Measurements from ENCODE around the gene GAS2. TPM values are rescaled to one million over a fixed set of nuclear protein-coding genes. Genes with fewer than 3 reads are reported as not detected.

The GAS2 gene
- total and polyA plus RNA-seq, 2 donors (not counting 1 experiment from before 2014, with no cell fraction given) = 0.27 to 1.2 TPM

- no peak overlapping the region for H3K4me2 ChIP-seq (ENCODE audit: extremely low read depth, insufficient read depth, low read length)
- no peaks in the 10 kb centered on the region for H3K4me1 ChIP-seq (ENCODE audit: control insufficient read depth, extremely low read depth, insufficient read depth, low read length)
- TF ChIP-seq EZH2 (IDR thresholded peaks at IDR 0.05; ENCODE audit: low read length, missing control alignments) = no peak
- no peak for TF ChIP-seq CTCF (conservative IDR thresholded peaks at IDR 0.05 in 1 of 2, IDR thresholded peaks at IDR 0.05 in 1 of 2; ENCODE audit: low read depth in 1 of 2, low read length in 2 of 2)
- no peak overlapping the region for H3K27ac ChIP-seq (ENCODE audit: insufficient read depth, low read length)
- peaks cover 4% of the 10 kb centered on the region for H3K79me2 ChIP-seq (ENCODE audit: control insufficient read depth, insufficient read depth, low read length)
- DNase-seq (ENCODE audit: low read depth in 2 of 2) = no peak
- no peak overlapping the region for H3K4me3 ChIP-seq (replicated peaks in 1 of 4; ENCODE audit: control extremely low read depth in 1 of 4, insufficient read depth in 1 of 4, low read depth in 3 of 4, low read length in 4 of 4)
- no peak overlapping the region for H2AFZ ChIP-seq (ENCODE audit: low read length)
- no peak overlapping the region for H3K9ac ChIP-seq (ENCODE audit: insufficient read depth, low read length)
- H3K27me3 ChIP-seq (ENCODE audit: control insufficient read depth, insufficient read depth, low read length) = no peaks in the 10 kb centered on the region
- H3K36me3 ChIP-seq (ENCODE audit: control insufficient read depth, insufficient read depth, low read length) = no peaks in the 10 kb centered on the region
- no peaks in the 10 kb centered on the region for H4K20me1 ChIP-seq (ENCODE audit: control insufficient read depth, extremely low read depth, insufficient read depth, low read length)
- no peaks in the 10 kb centered on the region for H3K9me3 ChIP-seq (ENCODE audit: control insufficient read depth, insufficient read depth, low read depth, low read length)
Measured at GRCh38 chr11:22832315-22833015, 166.1 kb downstream of the GAS2 start.

GRCh38 chr11:22846726-22847125 is 180.3 kb downstream of the GAS2 start:
- no peak overlapping the region for H3K4me3 ChIP-seq (replicated peaks in 1 of 4; ENCODE audit: control extremely low read depth in 1 of 4, insufficient read depth in 1 of 4, low read depth in 3 of 4, low read length in 4 of 4)

GRCh38 chr11:22851477-22851876 is 185.1 kb downstream of the GAS2 start:
- H4K20me1 ChIP-seq (ENCODE audit: control insufficient read depth, extremely low read depth, insufficient read depth, low read length) = no peaks in the 10 kb centered on the region
- H3K36me3 ChIP-seq (ENCODE audit: control insufficient read depth, insufficient read depth, low read length) = no peaks in the 10 kb centered on the region
- no peak overlapping the region for H3K4me3 ChIP-seq (replicated peaks in 1 of 4; ENCODE audit: control extremely low read depth in 1 of 4, insufficient read depth in 1 of 4, low read depth in 3 of 4, low read length in 4 of 4)
- DNase-seq (ENCODE audit: low read depth in 2 of 2) = no peak
- H2AFZ ChIP-seq (ENCODE audit: low read length) = no peak overlapping the region
- H3K4me2 ChIP-seq (ENCODE audit: extremely low read depth, insufficient read depth, low read length) = no peak overlapping the region
- H3K9me3 ChIP-seq (ENCODE audit: control insufficient read depth, insufficient read depth, low read depth, low read length) = no peaks in the 10 kb centered on the region
- no peaks in the 10 kb centered on the region for H3K27me3 ChIP-seq (ENCODE audit: control insufficient read depth, insufficient read depth, low read length)
- no peak for TF ChIP-seq CTCF (conservative IDR thresholded peaks at IDR 0.05 in 1 of 2, IDR thresholded peaks at IDR 0.05 in 1 of 2; ENCODE audit: low read depth in 1 of 2, low read length in 2 of 2)
- H3K27ac ChIP-seq (ENCODE audit: insufficient read depth, low read length) = no peak overlapping the region
- no peaks in the 10 kb centered on the region for H3K4me1 ChIP-seq (ENCODE audit: control insufficient read depth, extremely low read depth, insufficient read depth, low read length)
- H3K79me2 ChIP-seq (ENCODE audit: control insufficient read depth, insufficient read depth, low read length) = no peaks in the 10 kb centered on the region
- no peak overlapping the region for H3K9ac ChIP-seq (ENCODE audit: insufficient read depth, low read length)

More at GRCh38 chr11:22846726-22847125, 180.3 kb downstream of the GAS2 start:
- H2AFZ ChIP-seq (ENCODE audit: low read length) = no peak overlapping the region
- H3K27ac ChIP-seq (ENCODE audit: insufficient read depth, low read length) = no peak overlapping the region
- H3K9me3 ChIP-seq (ENCODE audit: control insufficient read depth, insufficient read depth, low read depth, low read length) = no peaks in the 10 kb centered on the region
- no peaks in the 10 kb centered on the region for H3K79me2 ChIP-seq (ENCODE audit: control insufficient read depth, insufficient read depth, low read length)
- no peaks in the 10 kb centered on the region for H4K20me1 ChIP-seq (ENCODE audit: control insufficient read depth, extremely low read depth, insufficient read depth, low read length)
- DNase-seq (ENCODE audit: low read depth in 2 of 2) = no peak
- no peaks in the 10 kb centered on the region for H3K27me3 ChIP-seq (ENCODE audit: control insufficient read depth, insufficient read depth, low read length)
- H3K36me3 ChIP-seq (ENCODE audit: control insufficient read depth, insufficient read depth, low read length) = no peaks in the 10 kb centered on the region
- TF ChIP-seq EZH2 (IDR thresholded peaks at IDR 0.05; ENCODE audit: low read length, missing control alignments) = no peak
- no peak for TF ChIP-seq CTCF (conservative IDR thresholded peaks at IDR 0.05 in 1 of 2, IDR thresholded peaks at IDR 0.05 in 1 of 2; ENCODE audit: low read depth in 1 of 2, low read length in 2 of 2)
- H3K4me1 ChIP-seq (ENCODE audit: control insufficient read depth, extremely low read depth, insufficient read depth, low read length) = no peaks in the 10 kb centered on the region
- no peak overlapping the region for H3K4me2 ChIP-seq (ENCODE audit: extremely low read depth, insufficient read depth, low read length)
- no peak overlapping the region for H3K9ac ChIP-seq (ENCODE audit: insufficient read depth, low read length)

All from fibroblast of lung (primary cell).